22Rv1 (cell line): Measurements from ENCODE around the gene OR4K5.

Source experiments
- H3K27ac ChIP-seq: fragments of 450-650 bp; 2 replicates; pipeline ENCODE4 v1.5.1; 2017
- ZFX ChIP-seq: fragments of 450-650 bp; IDR thresholded peaks from 2 replicates; pipeline ENCODE4 v1.6.1; 2017; ENCODE audit warnings: antibody characterized with exemption, borderline replicate concordance
- TF ChIP-seq, protein P1 (sequence below): fragments of 450-650 bp; IDR thresholded peaks from 2 replicates; pipeline ENCODE4 v1.5.1; 2017; ENCODE audit warnings: mild to moderate bottlenecking

Gene OR4K5

DNA sequence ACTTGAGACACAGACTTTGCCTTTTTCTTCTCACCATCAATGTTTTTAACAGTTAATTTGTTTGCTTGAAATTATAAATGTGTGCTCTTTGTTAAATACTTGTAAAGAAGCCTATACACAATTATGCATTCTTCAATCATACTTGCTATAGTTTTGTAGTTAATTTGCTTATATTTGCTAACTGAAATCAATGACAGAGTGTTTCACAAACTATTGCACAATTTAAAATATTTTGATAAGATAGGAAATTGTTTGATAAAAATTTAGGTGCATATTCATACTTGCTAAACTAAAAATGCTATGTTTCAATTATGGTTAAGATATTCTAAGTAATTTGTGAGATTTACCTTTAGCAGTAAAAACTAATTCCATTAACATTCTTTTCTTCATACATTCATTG lies 13.7 kb upstream of the OR4K5 start:
- TF ChIP-seq, protein P1, sequence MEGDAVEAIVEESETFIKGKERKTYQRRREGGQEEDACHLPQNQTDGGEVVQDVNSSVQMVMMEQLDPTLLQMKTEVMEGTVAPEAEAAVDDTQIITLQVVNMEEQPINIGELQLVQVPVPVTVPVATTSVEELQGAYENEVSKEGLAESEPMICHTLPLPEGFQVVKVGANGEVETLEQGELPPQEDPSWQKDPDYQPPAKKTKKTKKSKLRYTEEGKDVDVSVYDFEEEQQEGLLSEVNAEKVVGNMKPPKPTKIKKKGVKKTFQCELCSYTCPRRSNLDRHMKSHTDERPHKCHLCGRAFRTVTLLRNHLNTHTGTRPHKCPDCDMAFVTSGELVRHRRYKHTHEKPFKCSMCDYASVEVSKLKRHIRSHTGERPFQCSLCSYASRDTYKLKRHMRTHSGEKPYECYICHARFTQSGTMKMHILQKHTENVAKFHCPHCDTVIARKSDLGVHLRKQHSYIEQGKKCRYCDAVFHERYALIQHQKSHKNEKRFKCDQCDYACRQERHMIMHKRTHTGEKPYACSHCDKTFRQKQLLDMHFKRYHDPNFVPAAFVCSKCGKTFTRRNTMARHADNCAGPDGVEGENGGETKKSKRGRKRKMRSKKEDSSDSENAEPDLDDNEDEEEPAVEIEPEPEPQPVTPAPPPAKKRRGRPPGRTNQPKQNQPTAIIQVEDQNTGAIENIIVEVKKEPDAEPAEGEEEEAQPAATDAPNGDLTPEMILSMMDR, result no peak
- no peak overlapping the region for H3K27ac ChIP-seq

DNA sequence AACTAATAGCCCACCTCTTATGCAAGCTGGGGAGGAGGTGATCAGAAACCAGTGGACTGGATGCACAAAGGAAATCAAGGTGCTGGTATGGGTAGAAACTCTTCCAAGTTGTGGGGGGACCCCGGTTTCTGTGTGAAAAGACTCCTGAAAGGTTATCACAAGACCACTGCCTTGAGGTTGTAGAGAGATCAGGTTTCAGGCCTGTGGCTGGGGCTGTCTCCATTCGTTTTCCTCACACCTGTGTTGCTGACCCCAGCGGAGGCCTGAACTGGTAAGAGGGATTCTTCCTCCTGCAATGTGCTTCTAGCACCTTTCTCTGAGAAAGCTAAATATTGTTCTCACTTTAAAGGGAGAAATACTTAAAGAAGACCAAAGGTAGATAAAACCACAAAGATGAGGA lies 9.3 kb upstream of the OR4K5 start:
- no peak for TF ChIP-seq ZFX
- H3K27ac ChIP-seq, result no peak overlapping the region

DNA sequence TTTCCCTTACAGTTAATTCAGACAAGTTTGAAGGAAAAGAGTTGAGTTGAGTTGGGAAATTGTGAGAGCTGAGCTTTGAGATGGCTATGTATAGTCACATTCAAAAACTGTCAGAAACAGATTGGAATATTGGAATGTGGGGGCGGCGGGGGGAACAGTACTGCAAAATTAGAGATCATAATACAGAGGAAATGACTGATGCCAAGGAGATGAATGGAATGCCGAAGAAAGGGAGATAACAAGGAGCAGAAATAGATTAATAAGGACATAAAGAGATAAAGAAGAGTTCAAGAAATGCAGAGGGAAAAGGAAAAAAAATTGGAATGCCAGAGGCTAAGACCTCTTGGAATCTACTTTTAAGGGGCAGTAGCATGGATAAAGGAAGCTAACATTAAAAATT lies 3.2 kb upstream of the OR4K5 start:
- no peak overlapping the region for H3K27ac ChIP-seq
- TF ChIP-seq, protein P1, result no peak
- no peak for TF ChIP-seq ZFX

DNA sequence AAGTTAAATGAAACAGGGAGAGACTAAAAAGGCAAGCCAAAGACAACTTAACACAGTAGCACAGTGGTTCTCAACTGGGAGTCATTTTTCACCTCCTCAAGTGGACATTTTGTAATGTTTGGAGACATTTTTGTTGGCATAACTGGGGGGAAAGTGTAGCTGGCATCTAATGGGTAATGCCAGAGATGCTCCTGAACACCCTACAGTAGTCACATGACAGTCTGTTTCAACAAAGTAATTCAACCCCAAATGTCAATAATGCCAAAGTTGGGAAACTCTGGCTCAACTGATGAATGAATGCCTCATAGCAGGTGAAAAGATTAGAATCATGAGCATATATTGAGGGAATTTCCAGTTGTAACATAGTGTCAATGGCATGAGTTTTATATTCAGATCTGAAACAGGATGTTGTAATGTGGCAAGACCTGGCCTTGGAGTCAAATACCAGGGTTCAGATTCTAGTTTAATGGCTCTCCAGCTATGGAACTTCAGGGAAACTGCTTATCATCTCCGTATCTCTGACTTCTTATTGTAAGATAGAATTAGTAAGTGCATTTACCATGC lies 2.4 kb upstream of the OR4K5 start:
- TF ChIP-seq ZFX, result no peak
- TF ChIP-seq, protein P1, result no peak
- H3K27ac ChIP-seq, result no peak overlapping the region

DNA sequence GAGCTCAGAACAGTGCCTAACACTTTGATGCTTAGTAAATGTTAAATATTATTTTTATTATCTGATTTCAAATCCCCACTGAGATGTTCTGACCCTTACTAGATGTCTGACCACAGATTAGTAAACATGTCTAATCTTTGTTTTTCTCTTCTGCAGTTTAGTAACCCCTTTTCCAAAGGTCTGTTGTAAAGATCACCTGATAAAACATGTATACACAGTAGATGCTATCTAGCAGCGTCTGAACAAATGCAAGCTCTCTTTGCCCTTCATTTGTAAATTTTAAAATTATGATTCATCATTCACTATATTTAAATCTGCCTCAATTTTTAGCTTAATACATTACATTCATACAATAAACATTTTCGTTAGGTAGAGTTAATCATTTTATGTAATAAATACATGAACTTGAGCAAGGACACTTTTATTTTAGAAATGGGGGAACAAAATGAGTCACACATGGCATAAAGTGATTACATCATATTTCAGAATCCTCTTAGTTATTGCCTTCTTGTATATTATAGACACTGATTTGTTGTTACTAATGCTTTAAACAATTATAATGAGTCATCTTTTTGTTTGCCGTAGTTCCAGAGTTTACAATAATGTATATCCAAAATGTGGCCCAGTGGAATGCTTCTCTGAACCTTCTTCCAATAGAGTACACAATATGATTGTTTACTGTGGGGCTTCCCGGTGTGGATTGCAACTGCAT lies 1.7 kb upstream of the OR4K5 start:
- no peak overlapping the region for H3K27ac ChIP-seq
- TF ChIP-seq, protein P1, result no peak
- no peak for TF ChIP-seq ZFX

DNA sequence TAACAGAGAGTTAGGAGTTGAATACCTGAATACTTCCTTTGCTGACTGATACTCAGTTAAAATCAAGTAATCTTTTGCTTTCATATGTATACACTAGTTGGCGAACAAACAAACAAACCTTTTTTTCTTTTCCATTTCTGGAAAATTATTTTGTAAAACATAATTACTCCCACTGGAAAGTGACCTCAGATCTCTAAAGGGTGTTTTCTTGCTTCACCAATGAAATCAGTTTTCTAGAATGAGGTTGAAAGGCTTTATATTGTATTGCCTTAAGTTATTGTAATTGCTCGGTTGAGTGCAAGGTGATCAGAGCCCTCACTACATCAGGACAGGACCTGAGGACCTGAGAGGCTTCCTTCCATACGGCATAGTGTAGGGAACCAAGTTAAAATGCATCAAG lies 10.2 kb downstream of the OR4K5 start, which contains the start of gene OR4K1:
TSS of gene OR4K1 (plus strand) at position 301 of the 400 bp plus-strand sequence. CDS start 4,750 bp downstream, outside the sequence.
- TF ChIP-seq, protein P1, result no peak
- H3K27ac ChIP-seq, result no peak within 1 kb of the TSS

DNA sequence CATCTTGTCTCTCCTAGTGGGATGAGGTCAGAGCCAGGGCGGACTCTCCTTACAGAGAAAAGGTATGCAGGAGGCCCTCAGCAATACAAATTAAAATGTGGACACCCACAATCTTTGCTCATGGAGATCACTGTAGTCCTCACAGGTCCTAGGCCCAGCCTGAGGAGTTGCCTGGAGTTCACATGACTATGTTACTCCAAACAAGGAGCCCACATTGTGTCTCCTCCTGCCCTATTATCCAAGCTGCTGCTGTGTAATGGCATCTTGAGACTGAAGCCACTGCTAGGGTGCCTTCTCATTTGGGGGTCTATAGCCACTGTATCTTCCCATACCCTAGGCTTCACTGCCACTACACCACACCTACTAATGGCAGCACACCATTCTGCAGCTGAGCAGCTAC lies 21.3 kb downstream of the OR4K5 start:
- H3K27ac ChIP-seq, result no peak overlapping the region
- TF ChIP-seq, protein P1, result no peak
- no peak for TF ChIP-seq ZFX
